ENCODE results near the gene DPM1.

Gene DPM1

GRCh38 chr20:50911030-50911429, 47.3 kb downstream of the DPM1 start:
- Histone ChIP-seq H3F3A (ENCODE audit: insufficient read depth, low read length) (no peaks in the 10 kb centered on the region), H3K36me3 (ENCODE audit: insufficient read depth, low read length) (peaks cover 76% of the 10 kb centered on the region), H3K4me2 (ENCODE audit: low read length) (no peak overlapping the region)

GRCh38 chr20:50909413-50909812, 48.9 kb downstream of the DPM1 start:
- H3K9ac ChIP-seq (ENCODE audit: low read length) = no peak overlapping the region
- H3K4me2 ChIP-seq (ENCODE audit: low read length) = no peak overlapping the region
- H3K4me3 ChIP-seq (ENCODE audit: low read depth, low read length, poor library complexity, severe bottlenecking) = no peak overlapping the region
- H4K20me1 ChIP-seq (ENCODE audit: insufficient read depth, low read length) = peaks cover 11% of the 10 kb centered on the region; the same call in 1 of the 2 replicates
- peaks cover 99% of the 10 kb centered on the region for H3K79me2 ChIP-seq (ENCODE audit: insufficient read depth, low read length)
- TF ChIP-seq EZH2 (IDR thresholded peaks at IDR 0.05; ENCODE audit: borderline replicate concordance, low read length) = no peak
- no peak for TF ChIP-seq CTCF (IDR thresholded peaks at IDR 0.05; ENCODE audit: low read length)
- no peaks in the 10 kb centered on the region for H3K9me2 ChIP-seq (ENCODE audit: low read depth, low read length)
- no peaks in the 10 kb centered on the region for H3K9me3 ChIP-seq (ENCODE audit: low read length)
- no peaks in the 10 kb centered on the region for H3F3A ChIP-seq (ENCODE audit: insufficient read depth, low read length)
- H3K27ac ChIP-seq (ENCODE audit: low read depth, low read length, poor library complexity, severe bottlenecking) = no peak overlapping the region
- peaks cover 71% of the 10 kb centered on the region for H3K36me3 ChIP-seq (ENCODE audit: insufficient read depth, low read length)
- H3K4me1 ChIP-seq (ENCODE audit: insufficient read depth, low read length, severe bottlenecking) = no peaks in the 10 kb centered on the region
- no peak overlapping the region for H2AFZ ChIP-seq (ENCODE audit: low read length)
- H3K27me3 ChIP-seq (ENCODE audit: insufficient read depth, low read length) = no peaks in the 10 kb centered on the region

More at GRCh38 chr20:50911030-50911429, 47.3 kb downstream of the DPM1 start:
- Histone ChIP-seq H3K27me3 (ENCODE audit: insufficient read depth, low read length) (no peaks in the 10 kb centered on the region), H3K4me1 (ENCODE audit: insufficient read depth, low read length, severe bottlenecking) (peaks cover 10% of the 10 kb centered on the region), H2AFZ (ENCODE audit: low read length) (no peak overlapping the region), H3K27ac (ENCODE audit: low read depth, low read length, poor library complexity, severe bottlenecking) (no peak overlapping the region), H3K79me2 (ENCODE audit: insufficient read depth, low read length) (peaks cover 99% of the 10 kb centered on the region), H3K4me3 (ENCODE audit: low read depth, low read length, poor library complexity, severe bottlenecking) (no peak overlapping the region), H3K9me3 (ENCODE audit: low read length) (no peaks in the 10 kb centered on the region), H4K20me1 (ENCODE audit: insufficient read depth, low read length) (peaks cover 11% of the 10 kb centered on the region; the same call in 1 of the 2 replicates), H3K9me2 (ENCODE audit: low read depth, low read length) (no peaks in the 10 kb centered on the region), H3K9ac (ENCODE audit: low read length) (no peak overlapping the region)
- no peak for TF ChIP-seq EZH2 (IDR thresholded peaks at IDR 0.05; ENCODE audit: borderline replicate concordance, low read length)
- TF ChIP-seq CTCF (IDR thresholded peaks at IDR 0.05; ENCODE audit: low read length) = no peak

GRCh38 chr20:50904067-50904570, 54.2 kb downstream of the DPM1 start:
- Histone ChIP-seq H3K9me2 (ENCODE audit: low read depth, low read length) (no peaks in the 10 kb centered on the region), H3K9me3 (ENCODE audit: low read length) (no peaks in the 10 kb centered on the region), H3K4me1 (ENCODE audit: insufficient read depth, low read length, severe bottlenecking) (no peaks in the 10 kb centered on the region), H3K79me2 (ENCODE audit: insufficient read depth, low read length) (peaks cover 74% of the 10 kb centered on the region), H3K4me2 (ENCODE audit: low read length) (no peak overlapping the region), H3F3A (ENCODE audit: insufficient read depth, low read length) (no peaks in the 10 kb centered on the region), H3K36me3 (ENCODE audit: insufficient read depth, low read length) (peaks cover 78% of the 10 kb centered on the region), H2AFZ (ENCODE audit: low read length) (no peak overlapping the region), H3K27ac (ENCODE audit: low read depth, low read length, poor library complexity, severe bottlenecking) (no peak overlapping the region), H4K20me1 (ENCODE audit: insufficient read depth, low read length) (peaks cover 7% of the 10 kb centered on the region), H3K27me3 (ENCODE audit: insufficient read depth, low read length) (no peaks in the 10 kb centered on the region), H3K4me3 (ENCODE audit: low read depth, low read length, poor library complexity, severe bottlenecking) (no peak overlapping the region), H3K9ac (ENCODE audit: low read length) (no peak overlapping the region)
- TF ChIP-seq EZH2 (IDR thresholded peaks at IDR 0.05; ENCODE audit: borderline replicate concordance, low read length) = no peak
- TF ChIP-seq CTCF (IDR thresholded peaks at IDR 0.05; ENCODE audit: low read length) = no peak
